Inferior parietal cortex (tissue), 1 donor: ENCODE measurements around the gene SLC22A15.
"Not testable (repeated sequence)": the region's sequence is repeated elsewhere in the genome, so short reads cannot be mapped to it uniquely, and the experiment has no call there.

Experiments
- DNase-seq: peaks from one replicate; pipeline ENCODE4 v3.0.0-alpha.2; 2016; ENCODE audit errors: extremely low spot score

The SLC22A15 gene

DNA sequence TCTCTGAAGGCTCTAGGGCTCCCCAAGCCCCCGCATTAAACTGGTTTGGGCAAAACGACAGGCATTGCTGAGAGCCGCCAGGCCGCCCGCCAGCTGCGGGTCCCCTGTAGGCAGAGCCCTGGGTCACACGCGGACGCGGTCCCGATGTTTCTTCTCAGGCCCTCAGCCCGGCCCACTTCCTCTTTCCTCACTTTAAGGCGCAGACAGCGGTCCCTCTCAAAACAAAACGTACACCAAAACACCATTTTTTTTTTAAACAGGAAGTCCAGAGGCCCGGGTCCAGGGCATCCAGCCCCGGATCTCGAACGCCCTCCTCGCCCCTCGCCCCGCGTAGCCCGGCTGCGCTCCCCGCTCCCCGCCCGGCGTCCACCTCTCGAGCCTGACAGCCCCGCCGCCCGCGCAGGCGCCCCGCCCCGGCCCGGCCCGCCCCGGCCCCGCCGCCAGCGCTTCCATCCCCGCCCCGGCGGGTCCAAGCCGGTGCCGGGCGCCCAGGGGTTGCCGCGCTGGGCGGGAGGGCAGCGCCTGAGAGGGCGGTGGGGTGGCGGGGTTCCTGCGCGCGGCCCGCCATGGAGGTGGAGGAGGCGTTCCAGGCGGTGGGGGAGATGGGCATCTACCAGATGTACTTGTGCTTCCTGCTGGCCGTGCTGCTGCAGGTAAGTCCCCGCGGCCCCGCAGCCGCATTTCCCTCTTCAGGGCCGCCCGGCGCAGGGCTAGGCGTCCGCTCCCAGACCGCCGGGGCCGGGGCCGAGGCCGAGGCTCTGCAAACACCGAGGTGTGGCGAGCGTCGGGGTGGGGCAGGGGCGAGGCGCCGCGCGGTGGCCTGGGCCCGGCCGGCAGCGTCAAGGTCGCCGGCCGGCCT is at the start of gene SLC22A15:
Gene SLC22A15, plus strand, starts transcription at position 452 of the 859 bp plus-strand sequence. Its CDS starts 115 bp downstream, at position 567.
- peak; percentile 65 for DNase-seq

DNA sequence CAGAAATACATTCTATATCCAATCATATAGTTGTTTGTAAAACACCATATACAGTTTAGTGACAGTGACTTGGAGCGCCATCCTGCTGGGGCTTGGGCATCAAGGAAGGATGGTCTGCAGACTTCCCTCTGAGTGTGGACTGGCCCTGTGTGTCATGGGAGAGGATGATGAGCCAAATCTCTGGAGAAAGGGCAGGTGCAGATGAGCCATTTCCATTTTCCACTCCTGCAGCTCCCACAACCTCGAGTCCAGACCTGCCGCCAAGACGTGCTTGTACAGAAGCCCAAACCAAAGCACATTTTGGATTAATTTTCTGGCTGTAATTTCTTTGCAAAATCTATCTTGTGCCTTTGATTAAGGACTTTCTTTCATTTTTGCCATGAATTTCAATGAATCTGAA is 48.3 kb upstream of the SLC22A15 start:
- no peak for DNase-seq

DNA sequence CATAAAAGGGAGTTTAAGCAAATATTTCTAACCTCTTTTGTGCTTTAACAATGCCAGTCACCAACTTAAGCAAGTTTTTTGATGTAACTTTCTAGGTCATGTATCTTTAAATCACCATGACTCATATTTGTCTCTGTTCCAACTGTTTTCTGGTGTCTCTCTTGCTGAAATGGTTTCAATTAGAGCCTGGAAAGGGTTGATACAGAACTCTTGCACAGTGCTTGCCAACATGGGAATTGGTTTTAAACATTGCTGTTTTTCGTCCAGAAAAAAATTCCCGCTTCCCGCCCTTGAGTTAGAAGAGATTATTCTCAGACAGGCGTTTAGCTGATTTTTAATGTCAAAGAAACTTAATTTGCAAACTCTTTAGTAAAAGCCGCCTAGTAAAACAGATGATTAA is 46.4 kb upstream of the SLC22A15 start:
- DNase-seq: no peak

DNA sequence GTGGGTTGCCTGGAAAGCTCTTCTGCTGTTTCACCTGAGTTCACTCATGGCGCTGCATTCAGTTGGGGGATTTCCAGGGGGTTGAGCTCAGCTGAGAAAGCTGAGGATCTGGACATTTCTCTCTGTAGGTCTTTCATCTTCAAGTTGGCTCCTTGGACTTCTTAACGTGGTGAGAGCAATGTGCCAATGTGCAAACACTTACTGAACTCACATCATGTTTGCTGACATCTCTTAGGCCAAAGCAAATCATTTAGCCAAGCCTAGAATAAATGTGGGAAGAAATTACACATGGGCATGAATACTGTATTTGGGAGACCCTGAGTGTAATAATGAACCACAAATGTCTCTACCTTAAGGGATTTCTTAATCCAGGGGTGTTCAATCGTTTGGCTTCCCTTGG is 42.7 kb upstream of the SLC22A15 start:
- DNase-seq: no peak

DNA sequence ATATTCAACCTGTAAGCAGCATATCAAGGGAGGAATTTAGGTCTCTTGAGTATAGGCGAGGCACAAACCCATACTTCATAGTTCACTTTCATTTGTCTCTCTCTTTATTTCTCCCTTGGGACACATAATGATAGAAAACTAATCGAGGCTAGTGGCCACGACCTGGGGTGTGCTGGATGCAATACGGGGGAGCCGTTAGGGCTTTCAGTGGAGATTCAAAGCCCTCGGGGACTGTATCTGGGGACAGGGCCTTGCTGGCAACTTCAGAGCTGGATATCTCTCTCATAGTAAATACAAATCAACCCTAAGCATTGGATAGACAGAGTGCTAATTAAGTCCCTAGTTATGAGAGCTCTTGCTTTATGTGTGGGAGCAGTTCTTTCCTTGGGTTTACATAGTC is 36.9 kb upstream of the SLC22A15 start:
- DNase-seq: no peak

DNA sequence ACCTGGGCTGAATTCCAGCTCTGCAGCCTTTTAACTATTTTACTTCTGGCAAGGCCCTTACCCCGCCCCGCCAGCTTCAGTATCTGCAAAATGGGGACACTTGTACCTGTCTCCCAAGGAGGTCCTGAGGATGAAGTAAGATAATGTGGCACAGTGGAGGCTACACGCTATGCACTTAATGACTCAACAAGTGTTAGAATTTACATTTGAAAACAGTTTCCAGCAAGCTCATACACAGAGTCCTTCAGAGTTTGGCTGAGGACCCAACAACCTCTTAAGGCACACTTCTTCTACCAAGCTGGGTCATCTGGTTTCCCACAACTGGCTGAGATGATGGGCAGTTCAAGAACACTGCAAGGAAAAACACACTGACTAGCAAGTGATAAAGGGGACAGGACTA is 30.2 kb upstream of the SLC22A15 start:
- DNase-seq: no peak

DNA sequence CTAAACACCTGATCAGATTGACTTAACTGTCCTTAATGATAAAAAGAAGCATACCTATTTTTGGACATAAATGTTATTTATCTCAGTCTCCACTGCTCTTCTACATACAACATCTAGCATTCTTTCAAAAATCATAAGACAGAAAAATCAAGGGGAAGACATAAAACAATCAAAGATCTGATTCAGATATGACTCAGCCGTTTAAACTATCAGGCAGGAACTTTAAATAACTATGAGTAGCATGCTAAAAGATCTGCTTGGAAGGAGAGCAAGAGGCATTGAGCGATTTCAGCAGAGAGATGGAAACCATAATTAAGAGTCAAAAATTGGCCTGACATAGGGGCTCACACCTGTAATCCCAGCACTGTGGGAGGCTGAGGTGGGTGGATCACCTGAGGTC is 27.2 kb upstream of the SLC22A15 start:
- no peak for DNase-seq

DNA sequence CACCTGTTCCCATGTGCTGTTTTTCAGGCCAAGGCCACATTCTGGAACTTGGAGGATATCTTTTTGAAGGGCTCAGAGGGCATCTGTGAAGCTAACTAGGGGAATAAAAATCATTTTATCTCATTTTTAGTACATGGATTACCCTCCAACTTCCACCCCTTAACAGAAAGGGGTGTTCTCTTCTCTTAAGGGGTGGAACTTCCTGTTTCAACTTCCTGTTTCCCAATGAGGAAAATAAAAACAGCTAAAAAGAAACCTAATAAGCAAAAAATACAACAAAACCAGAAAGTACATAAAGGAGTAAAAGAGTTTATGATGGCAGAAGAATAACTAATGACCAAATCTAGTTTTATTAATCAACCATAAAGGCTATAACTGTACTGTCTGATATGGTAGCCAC is 24.8 kb upstream of the SLC22A15 start:
- no peak for DNase-seq

DNA sequence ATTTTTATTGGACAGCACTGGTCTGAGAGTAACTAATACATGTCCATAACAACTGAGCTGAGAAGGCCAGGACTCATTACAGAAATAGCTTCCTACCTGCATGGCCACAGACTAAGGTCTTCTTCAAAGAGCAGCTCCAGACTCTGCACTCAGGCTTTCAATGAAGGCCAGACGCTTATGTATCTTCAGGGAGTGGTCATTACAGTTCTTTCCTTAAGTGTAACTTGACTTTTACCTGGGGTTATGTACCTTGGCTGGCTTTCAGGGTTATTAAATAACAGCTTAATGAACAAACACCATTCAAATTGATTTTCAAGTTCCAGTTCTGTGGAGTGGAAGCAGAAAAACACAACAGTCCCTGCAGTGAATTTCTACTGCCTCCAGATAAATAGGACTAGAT is 23.8 kb upstream of the SLC22A15 start:
- DNase-seq: no peak

DNA sequence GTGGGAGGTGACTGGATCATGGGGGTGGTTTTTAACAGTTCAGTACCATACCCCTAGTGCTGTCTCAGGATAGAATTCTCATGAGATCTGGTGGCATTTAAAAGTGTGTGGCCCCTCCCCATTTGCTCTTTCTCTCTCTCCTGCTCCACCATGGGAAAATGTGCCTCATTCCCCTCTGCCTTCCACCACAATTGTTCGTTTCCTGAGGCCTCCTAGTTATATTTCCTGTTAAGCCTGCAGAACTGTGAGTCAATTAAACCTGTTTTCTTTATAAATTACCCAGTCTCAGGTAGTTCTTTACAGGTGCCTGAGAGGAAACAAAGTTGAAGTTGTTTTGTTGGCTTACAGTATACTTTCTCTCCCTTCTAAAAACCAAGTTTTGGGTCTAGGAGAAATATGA is 23.1 kb upstream of the SLC22A15 start:
- no peak for DNase-seq

DNA sequence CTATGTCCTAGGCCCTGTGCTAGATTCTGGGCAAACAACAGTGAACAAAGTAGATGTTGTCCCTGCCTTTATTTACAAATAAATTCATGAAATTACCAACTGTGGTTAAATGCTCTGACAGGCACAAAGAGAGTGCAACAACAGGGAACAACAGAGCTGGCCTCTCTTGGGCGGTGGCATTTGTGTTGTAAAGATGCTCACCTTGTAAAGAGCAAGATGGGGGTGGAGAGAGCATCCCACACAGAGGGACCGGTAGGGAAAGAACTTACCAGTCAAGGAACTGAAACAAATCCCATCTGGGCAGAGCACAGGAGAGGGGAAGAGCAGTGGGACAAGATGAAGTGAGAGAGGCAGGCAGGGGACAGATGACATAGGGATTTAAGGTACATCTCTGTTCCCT is 21.6 kb upstream of the SLC22A15 start:
- no peak for DNase-seq

DNA sequence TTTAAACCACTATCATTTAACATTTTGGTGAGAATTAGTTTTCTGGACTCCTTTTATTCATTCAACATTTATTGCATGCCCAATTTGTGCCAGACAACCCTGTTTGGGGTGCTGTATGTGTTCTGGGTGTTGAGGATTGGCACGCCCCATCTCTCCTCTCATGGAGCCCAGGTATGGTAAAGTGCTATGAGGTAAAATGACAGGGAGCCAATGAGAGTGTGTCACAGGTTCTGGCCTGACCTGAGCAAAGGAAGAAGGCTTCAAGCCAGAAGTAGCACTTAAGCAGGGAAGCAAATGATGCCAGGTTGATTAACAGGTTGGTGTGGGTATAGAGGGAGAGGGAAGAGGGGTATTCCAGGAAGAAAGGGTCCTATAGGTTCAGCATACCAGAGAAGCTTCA is 21.1 kb upstream of the SLC22A15 start:
- DNase-seq: no peak

DNA sequence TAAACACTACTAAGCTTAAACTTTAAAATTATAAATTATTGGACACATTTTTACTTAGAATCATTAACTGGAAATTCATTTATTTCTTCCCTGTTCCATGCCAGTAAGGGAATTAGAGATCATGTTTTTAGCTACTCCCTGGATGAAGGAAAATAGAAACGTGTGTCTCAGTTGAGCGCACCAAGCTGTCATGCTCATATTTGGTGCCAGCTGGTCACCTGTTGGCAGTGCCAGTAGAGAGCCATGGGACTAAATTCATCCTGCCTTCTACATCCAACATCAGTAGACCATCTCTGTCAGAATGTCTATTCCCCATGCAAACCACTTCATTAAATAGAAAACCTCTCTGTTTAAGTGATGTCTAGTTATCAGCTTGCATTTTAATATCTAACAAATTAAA is 17.4 kb upstream of the SLC22A15 start:
- no peak for DNase-seq

DNA sequence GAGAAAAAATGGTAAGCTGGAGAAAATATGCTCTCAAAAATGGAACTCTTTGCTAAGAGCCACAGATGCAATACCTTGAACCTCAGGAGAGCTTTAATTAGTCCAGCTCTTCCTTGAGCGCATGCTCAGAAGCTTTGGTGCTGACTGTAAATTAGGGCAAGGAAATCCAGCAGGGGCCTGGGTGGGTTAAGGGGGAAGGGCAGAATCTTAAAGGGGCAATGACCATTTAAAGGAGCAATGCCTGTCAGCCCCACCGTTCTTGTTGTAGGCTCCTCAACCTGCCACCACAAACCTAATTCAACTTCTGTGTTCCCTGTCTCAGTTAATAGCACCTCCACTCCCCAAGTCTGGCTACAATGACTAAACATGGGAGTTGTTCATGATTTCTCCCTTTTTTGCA is 6.8 kb upstream of the SLC22A15 start:
- DNase-seq: no peak

DNA sequence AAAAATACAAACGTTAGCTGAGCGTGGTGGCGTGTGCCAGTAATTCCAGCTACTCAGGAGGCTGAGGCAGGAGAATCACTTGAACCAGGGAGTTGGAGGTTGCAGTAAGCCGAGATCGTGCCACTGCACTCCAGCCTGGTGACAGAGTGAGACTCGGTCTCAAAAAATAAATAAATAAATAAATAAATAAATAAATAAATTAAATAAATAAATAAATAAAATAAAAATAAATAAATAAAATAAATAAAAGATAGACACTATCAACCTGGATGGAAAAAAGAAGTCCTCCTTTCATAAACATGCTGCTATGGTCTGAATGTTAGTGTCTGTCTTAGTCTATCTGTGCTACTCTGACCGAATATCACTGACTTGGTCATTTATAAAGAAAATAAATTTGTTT is 4.5 kb upstream of the SLC22A15 start:
- not testable (repeated sequence) for DNase-seq

DNA sequence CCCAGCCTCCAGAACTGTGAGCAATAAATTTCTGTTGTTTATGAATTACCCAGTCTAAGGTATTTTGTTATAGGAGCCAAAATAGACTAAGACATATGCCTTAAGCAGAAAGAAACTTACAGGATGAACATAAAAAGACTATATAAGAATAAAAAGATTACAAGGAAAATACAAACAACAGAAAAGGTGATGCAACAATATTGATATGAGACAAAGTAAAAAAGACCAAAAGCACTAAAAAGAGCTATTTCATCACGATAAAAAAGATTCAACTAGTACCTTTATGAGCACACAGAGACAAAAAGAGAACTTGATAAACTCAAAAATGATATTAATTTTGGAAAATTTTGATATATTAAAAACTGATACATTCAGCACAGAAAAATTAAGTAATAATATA is 3.2 kb upstream of the SLC22A15 start:
- no peak for DNase-seq

DNA sequence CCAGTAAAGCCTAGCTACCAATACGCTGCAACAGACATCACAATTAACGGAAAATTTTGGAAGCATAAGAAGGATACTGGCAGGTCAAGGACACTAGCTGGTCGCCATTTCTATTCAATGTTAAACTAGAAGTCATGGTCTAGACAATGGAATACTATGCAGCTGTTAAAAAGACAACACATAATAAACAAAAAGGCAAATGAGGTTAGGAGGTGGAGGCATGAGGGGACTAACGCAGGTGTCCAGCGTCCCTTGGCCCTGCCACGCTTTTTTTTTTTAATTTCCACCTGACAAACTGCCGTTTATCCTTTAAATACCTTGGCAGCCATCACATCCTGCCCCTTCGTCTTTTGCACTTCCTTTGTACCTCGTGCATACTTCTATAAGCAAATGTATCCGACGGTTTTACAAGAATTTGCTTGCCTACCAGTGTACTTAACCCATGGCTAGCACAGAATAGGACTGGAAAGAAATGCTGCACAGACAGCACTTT is 698 bp upstream of the SLC22A15 start:
- DNase-seq: no peak

DNA sequence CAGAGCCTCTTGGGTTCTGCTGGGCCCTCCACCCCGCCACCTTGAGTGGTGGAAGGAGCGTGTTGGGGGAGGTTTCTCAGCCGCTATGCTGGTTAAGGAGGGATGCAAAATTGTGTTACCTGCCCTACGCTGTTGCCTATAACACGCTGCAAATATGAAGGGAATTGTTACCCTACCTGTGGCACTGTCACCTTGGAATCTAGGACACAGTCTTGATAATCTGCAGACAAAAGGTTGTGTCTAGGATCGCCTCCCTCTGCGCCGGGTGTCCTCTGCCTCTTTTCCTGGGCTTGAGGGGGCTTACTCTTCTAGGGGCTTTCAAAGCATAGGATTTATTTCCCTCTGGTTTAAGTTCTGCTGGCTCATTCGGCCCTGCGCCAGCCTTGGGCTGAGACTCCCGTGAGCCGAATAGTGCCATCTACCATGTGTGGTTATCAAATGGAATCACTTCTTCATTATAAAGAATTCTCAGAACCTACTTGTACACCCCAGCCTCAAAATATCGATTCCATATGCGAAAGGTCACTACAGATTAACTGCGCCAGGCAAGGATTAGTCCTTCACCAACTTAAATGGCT is 697 bp downstream of the SLC22A15 start:
- no peak for DNase-seq

DNA sequence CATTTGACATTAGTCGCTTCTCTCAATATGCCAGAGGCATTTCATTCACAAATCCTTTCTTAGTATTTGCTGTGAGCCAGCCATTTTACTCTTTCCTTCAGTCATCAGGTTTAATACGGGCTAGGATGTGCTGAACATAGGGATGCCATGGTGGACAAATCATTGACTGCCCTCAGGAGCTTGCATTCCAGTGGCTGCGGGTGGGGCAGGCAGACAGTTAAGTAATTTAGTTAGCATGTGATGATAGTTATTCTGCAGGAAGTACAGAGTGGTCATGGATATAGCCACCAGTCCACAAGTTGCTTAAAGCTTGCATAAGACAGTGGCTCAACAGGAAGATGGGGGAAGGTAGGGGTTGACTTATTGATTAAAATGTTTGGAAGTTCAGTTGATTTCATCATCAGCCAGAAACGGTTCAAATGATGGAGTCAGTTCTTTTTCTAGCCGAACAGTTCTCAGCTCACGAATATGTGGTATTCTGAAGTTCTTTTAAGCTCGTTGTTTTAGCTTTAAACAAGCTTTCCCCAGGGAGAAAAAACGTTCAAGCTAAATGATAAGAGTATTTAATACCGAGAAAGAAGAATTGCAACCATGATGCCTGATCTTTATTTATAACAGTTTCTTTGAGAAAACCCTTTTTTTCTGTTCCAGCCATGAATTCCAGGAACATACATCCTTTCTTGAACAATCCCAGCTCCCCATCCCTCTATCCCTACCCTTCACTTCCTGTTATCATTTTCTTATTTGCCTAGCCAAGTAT is 1.4 kb downstream of the SLC22A15 start:
- peak; percentile 66 for DNase-seq

DNA sequence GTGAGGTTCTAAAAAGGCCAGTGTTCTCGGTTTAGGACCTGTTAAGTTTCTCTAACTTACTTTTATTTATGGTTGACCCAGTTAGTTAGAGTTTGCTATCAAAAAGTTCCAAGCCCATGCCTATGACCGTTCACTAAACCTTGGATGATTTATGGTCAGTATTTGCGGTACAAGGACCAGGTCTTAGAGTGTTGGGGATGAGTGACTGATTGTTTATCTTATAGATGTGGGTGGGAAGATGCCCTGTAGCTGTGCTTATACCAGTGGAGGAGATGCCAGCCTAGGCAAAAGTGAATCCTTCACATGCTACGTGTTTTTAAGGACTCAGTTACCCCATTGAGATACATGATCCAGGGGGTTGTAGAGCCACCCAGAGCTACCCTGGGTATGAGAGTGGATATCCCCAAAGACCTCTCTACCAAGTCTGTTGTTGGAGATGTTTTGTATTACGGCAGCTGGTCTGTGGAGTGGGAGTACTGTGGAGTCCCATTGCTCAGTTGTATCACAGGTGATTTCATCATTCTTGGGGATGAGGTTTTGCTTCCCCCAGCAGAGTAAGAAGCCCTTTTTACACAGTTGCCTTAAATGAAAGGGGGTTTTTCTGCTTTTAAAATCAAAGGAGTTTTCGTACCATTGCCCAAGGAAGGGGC is 2.1 kb downstream of the SLC22A15 start:
- peak; percentile 47 for DNase-seq

DNA sequence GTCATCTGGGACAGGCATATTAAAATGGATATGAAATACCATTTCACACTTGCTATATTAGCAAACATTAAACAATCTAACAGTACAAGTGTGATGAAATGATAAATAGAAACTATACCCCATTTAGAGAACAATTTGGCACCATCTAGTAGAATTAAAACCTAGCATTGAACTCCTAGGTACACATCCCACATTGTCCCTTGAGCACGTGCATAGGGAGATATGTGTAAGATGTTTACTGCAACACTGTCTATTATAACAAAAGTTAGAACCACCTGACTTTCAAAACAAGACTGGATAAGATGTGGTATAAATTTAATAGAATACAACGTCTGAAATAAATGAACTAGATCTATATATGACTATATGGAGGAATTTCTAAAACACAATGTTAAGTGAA is 3.8 kb downstream of the SLC22A15 start:
- DNase-seq: no peak
